ENCODE data around the gene PON2.

DNA sequence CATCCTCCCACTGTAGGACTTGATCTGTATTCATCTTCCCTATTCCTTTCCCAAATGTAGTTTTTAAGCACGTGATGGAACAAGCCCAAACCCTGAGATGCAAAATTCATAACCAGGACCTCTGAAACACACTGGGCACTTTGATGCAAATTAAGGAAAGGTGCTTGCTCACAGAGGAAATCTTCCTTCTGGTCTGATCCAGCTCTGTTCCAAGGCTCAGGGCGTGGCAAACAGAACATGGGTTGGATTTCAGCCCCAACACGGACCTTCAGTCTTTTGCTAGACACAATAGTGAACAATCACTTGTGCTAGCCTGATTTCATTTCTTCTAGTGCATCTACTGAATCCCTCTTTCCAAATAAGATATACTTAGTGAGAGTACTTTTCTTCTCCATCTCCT lies 66.6 kb downstream of the PON2 start:
- TF ChIP-seq, protein P1, sequence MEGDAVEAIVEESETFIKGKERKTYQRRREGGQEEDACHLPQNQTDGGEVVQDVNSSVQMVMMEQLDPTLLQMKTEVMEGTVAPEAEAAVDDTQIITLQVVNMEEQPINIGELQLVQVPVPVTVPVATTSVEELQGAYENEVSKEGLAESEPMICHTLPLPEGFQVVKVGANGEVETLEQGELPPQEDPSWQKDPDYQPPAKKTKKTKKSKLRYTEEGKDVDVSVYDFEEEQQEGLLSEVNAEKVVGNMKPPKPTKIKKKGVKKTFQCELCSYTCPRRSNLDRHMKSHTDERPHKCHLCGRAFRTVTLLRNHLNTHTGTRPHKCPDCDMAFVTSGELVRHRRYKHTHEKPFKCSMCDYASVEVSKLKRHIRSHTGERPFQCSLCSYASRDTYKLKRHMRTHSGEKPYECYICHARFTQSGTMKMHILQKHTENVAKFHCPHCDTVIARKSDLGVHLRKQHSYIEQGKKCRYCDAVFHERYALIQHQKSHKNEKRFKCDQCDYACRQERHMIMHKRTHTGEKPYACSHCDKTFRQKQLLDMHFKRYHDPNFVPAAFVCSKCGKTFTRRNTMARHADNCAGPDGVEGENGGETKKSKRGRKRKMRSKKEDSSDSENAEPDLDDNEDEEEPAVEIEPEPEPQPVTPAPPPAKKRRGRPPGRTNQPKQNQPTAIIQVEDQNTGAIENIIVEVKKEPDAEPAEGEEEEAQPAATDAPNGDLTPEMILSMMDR (IDR thresholded peaks at IDR 0.05; ENCODE audit: insufficient read depth, low read length, poor library complexity, severe bottlenecking): no peak
- TF ChIP-seq EZH2phosphoT487 (conservative IDR thresholded peaks at IDR 0.05; ENCODE audit: low read length): no peak
